ENCODE results near the gene PTPN2.

- TF ChIP-seq POLR2A (IDR thresholded peaks at IDR 0.05) (no peak), CTCF (IDR thresholded peaks at IDR 0.05) (no peak)
Measured at GRCh38 chr18:12791610-12792009, 92.4 kb downstream of the PTPN2 start.
